ENCODE results near the gene SLC7A5. TPM values are rescaled to one million over a fixed set of nuclear protein-coding genes. Genes with fewer than 3 reads are reported as not detected.

Gene SLC7A5
- total RNA-seq, 1 donor from 2014 or later: 205 TPM

DNA sequence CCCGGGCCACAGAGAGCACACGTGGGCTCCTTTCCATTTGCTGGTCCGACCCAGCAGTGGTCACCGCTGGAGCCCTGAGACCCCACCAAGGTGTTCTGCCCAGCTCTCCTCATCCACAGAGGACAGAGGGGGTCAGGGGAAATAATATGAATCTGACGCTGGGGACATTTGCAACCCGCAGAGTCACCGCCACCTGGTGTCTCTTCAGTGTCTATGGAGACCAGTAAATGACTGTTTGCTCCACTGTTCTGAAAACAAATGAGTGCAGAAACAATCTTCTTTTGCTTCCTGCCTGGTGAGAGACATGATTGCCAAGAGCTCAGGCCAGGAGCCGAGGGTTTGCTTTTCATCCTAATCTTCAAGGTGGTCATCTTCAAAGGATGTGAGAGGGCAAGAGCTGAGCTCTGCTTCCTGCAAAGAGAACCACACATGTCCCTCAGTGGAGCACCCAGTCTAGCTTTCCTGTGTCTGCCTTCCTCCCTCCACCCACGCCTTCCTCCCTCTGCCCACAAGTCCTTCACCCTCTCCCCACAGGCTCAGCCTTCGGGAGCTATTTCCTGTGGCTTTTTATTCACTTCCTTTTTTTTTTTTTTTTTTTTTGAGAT is 88.8 kb downstream of the SLC7A5 start:
- Mint-ChIP-seq H3K27me3 (ENCODE audit: unreplicated experiment) (peaks cover 5% of the 10 kb centered on the region), H3K4me3 (ENCODE audit: unreplicated experiment) (no peak overlapping the region), H3K36me3 (ENCODE audit: unreplicated experiment) (no peaks in the 10 kb centered on the region), H3K4me1 (ENCODE audit: low read depth, unreplicated experiment) (peaks cover 9% of the 10 kb centered on the region), H3K27ac (ENCODE audit: unreplicated experiment) (no peak overlapping the region), H3K9me3 (ENCODE audit: unreplicated experiment) (peaks cover 7% of the 10 kb centered on the region)
- TF ChIP-seq, protein P1, sequence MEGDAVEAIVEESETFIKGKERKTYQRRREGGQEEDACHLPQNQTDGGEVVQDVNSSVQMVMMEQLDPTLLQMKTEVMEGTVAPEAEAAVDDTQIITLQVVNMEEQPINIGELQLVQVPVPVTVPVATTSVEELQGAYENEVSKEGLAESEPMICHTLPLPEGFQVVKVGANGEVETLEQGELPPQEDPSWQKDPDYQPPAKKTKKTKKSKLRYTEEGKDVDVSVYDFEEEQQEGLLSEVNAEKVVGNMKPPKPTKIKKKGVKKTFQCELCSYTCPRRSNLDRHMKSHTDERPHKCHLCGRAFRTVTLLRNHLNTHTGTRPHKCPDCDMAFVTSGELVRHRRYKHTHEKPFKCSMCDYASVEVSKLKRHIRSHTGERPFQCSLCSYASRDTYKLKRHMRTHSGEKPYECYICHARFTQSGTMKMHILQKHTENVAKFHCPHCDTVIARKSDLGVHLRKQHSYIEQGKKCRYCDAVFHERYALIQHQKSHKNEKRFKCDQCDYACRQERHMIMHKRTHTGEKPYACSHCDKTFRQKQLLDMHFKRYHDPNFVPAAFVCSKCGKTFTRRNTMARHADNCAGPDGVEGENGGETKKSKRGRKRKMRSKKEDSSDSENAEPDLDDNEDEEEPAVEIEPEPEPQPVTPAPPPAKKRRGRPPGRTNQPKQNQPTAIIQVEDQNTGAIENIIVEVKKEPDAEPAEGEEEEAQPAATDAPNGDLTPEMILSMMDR (IDR thresholded peaks at IDR 0.05; ENCODE audit: partially characterized antibody, unreplicated experiment): no peak
- DNase-seq: no peak

Small RNAs within 50 kb of the gene (microRNA-seq; reads per million reads assigned to microRNA genes)
- not detected for gene MIR6775 (ENCODE audit: unreplicated experiment)

Other genes with a start within 250 kb of the SLC7A5 start
- 65.4 TPM for gene KLHDC4, start 103.5 kb downstream of the SLC7A5 start, total RNA-seq (ENCODE audit: unreplicated experiment)
- not detected for gene CA5A, start 67.0 kb upstream of the SLC7A5 start, total RNA-seq (ENCODE audit: unreplicated experiment)
- gene BANP, start 81.9 kb upstream of the SLC7A5 start, total RNA-seq (ENCODE audit: unreplicated experiment): 25.5 TPM